ACHN (cell line): ENCODE data around the gene HTR4.
A peak's percentile ranks its signal among the peaks of the same experiment; 100 is the strongest.
"Not testable (repeated sequence)": the region's sequence is repeated elsewhere in the genome, so short reads cannot be mapped to it uniquely, and the experiment has no call there.

Experiments used
- DNase-seq: peaks from one replicate; pipeline ENCODE4 v3.0.0-alpha.2; 2015
- in situ Hi-C: cut with HindIII; loops from 2 replicates; pipeline ENCODE4 v1.10.0; 2017; ENCODE audit warnings: low sequenced_read_pairs, low pct_ligation_motif_present, low pct_unique_long_range_greater_than_20kb

Gene HTR4

GRCh38 chr5:148497757-148498156 is 156.6 kb downstream of the HTR4 start:
- in situ Hi-C loops = no loop called here
- DNase-seq = no peak

GRCh38 chr5:148492351-148492750 is 162.0 kb downstream of the HTR4 start:
- in situ Hi-C loops = no loop called here
- no peak for DNase-seq

DNA sequence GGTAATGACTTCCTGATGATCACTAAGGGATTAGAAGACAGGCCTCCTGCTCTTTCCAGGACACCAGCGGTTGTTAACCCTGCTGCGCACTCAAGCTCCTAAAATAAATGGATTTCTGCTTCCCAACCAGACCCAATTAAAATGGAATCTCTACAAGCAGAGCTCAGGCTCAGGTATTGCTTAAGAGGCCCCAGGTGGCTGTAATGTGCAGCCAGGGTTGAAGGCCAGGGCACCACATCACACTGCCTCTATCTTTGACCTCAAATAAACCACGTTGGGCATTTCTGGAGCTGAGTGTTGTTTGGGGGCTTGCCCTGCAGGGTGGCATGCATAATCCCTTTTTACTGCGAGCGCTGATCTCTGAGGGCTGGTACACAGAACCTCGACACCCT is 162.5 kb downstream of the HTR4 start:
- in situ Hi-C loops = no loop called here
- DNase-seq = no peak

DNA sequence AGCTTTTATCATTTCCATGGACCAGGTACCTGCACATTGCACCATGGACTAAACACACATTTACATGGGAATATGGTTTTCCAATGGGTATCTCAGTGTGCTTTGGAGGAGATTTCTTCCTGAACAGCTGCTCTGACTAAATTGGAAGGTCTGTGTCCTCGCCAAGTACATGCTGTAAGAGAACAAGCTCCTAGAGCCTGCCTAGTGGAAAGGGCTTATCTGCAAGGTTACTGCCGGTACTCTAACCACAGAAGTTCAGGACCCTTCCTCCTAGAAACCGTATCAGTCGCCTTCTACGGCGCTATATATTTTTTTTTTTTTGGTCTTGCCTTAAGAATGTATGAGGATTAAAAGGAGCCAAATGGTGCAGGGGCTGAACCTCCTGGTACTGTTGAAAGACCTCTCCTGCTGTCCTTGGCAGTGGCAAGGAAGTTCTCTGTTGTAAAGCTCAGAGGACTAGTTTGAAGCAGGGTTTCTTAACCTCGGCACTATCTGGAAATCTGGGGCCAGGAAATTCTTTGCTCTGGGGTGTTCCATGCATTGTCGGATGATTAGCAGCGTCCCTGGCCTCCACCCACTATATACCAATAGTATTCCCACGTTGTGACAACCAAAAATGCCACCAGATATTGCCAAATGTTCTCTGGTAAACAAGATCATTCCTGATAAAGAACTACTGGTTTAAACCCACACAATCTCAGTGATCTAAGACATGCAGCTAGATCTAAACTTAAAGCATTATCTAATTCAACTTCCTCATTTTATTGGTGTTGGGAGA is 163.1 kb downstream of the HTR4 start:
- no peak for DNase-seq
- in situ Hi-C loops = no loop called here

DNA sequence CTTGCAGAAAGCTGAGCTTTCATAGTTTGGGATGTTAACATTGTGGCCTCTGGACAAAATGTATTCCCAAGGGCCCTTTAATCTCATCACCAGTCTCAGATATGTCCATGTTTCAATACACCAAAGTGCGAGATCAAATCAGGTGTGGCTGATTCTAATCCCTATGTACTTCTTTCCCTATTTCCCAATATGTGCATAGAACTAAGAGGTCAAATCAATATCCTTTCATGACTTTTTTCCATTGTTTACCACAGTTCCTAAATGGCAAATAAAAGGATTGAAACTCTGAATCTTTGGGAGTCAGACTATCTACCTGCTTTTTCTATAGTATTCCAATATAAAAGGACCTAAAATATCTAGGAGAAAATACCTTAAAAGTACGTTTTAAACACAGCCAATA is 165.6 kb downstream of the HTR4 start:
- DNase-seq = no peak
- in situ Hi-C loops = no loop called here

DNA sequence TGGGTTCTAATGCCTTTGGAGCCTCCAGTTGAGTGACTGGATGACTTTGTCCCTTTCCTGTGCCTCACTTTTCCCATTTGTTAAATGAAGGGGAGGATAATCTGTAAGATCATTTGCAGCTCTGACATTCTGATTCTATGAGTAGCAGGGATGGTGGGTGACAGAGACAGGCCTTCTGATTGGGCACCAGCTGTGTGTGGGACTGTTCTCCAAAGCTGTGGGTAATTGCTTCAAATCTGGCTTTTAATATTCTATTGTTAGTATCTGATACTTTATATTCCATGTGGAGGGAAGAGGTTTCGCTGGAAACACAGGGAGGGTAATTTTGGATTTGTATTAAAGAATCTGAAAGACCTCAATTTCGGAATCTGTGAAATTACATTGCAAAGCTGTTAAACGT is 167.9 kb downstream of the HTR4 start:
- in situ Hi-C loops = no loop called here
- DNase-seq = no peak

GRCh38 chr5:148484651-148485050 is 169.7 kb downstream of the HTR4 start:
- no peak for DNase-seq
- in situ Hi-C loops = no loop called here

DNA sequence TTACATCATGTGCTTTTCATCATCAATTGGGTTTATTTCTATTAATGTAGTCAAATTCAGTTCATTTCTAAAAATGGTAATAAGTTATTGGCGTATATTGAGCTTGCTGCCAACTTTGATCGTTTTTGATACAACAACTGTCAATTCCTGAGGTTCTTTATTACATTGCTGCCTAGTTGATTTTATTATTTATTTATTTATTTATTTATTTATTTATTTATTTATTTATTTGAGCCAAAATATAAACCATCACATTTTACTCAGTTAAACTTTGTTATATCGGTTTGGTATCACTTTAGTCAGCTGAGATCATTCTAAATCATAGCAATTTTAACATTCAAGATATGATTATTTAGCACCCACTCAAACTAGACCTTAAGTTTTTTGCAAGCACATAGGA is 170.6 kb downstream of the HTR4 start:
- no peak for DNase-seq
- in situ Hi-C loops = no loop called here

DNA sequence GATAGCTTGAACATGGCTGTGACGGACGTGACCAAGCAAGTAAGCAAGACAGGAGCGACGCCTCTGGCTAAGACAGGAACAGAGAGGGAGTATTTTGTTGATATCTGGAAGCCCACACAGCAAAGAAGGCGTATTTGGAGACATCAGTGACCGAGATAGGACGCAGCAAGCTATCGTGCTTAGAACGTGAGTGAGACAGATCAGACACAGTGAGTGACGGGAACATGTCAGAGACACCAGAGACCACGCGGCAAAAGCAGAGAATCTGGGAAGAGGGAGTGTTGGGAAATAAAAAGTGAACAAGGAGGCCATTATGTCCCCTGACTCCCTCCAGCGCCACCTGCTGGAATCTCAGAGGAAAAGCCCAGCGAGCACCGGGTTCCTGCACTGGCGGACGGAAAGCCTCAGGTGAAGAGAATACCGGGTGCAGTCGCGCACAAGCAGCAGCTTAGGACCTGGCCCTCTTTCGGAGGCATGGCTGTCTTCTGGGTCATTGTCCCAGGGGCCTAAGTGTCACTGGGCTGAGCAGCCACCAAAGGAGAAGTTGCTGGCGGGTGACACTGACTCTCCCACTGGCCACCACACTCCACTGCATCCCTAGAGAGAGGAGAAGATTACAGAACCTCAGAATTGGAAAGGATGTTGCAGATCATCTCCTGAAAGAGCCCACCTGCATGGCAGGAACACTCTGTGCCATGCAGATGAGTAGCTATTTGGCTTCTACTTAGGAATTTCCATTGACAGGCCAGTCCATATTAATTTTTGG is 171.4 kb downstream of the HTR4 start:
- DNase-seq = peak; percentile 19
- in situ Hi-C loops = no loop called here

- no peak for DNase-seq
- in situ Hi-C loops = no loop called here
Measured at GRCh38 chr5:148482196-148482595, 172.1 kb downstream of the HTR4 start.

DNA sequence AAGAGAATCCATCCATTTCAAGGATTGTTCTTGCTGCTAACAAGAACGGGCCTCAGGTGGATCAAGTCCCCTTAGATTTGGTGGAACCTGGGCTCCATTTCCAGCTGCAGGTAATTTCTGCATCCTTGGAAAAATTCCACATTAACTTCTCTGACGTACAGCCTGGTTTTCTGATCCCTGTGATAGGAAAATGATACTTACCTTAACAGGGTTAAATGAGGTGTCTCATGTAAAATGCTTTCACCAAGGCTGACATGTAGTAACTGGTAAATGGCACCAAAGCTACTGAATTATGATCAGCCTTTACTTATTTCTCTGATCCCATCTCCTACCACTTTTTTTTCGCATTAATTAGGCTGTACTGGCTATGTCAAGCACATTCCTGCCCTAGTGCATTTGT is 176.9 kb downstream of the HTR4 start:
- in situ Hi-C loops = no loop called here
- no peak for DNase-seq

DNA sequence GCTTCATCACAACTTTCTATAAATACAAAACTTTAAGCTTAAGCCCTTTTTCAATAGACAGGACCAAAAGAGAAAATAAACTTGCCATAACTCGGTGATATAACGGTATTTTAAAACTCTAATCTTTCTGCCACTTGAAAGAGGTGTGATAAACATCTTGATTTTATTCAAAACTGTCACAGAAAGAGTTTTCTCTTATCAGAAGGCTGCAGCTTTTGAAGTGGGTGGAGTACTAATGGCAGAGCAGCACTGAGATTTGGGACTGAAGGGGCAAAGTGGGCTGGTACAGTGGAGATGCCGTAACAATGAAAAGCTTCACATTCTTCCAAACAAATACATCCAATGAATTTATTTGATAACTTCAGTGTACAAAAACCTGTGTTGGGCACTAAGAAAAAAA is 178.0 kb downstream of the HTR4 start:
- DNase-seq = no peak
- in situ Hi-C loops = no loop called here

DNA sequence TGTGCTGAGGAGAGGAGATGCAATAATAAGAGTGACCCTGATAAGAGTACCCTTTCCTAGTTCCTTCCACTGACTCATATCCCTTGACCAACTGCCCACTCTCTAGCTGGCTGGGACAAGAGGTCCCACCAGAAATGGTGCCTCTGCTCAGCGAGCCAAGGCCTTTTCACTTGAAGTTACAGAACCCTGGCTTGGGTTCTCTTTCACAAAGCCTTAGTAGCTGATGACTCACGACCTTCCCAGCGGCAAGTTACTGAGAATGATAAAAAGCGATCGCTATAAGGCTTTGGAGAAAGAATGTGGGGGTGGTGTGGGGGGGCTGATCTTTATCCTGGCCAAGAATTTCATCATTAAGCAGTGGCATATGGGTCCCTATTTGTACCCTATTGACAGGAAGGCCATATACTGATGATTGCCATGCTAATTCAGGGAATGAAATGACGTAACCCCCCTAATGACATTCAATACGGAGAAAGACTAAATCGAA is 180.3 kb downstream of the HTR4 start:
- in situ Hi-C loops = no loop called here
- no peak for DNase-seq

DNA sequence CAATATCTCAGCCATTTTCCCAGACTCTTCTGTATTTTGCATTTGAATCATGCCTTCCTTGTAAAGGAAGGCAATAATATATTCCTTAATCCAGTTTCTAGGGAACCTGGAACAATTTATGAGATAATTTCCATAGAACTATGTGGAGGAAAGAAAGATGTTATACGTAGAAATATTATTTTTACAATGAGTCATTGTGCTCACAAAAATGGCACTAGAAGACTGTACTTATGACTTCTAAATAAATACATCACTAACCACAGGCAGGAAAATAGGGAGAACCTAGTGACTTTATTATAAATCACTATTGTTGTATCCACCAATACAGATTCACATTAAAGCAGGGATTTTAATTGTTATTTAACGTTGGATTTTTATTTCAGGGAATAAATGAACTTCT is 182.9 kb downstream of the HTR4 start:
- no peak for DNase-seq
- in situ Hi-C loops = no loop called here

GRCh38 chr5:148469501-148469935 is 184.8 kb downstream of the HTR4 start:
- DNase-seq = no peak
- in situ Hi-C loops = no loop called here

- DNase-seq, in situ Hi-C loops: not testable (repeated sequence)
Measured at GRCh38 chr5:148468746-148469145, 185.6 kb downstream of the HTR4 start.

- DNase-seq = no peak
- in situ Hi-C loops = no loop called here
Measured at GRCh38 chr5:148467958-148468357, 186.4 kb downstream of the HTR4 start.

DNA sequence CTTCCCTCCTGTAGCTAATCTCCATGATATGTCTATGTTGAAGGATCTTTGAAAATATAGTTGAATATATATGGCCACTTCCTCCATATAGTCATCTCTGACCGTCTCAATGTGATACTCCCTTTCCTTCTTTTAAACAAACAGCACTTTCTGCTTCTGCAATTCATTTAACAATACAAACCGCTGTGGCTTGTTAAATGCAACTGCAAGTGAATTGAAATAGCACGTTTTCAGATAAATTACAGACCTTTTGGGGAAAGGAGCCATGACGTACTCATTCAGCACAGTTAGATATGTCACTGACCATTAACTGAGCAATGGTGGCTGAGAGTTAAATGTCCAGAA is 188.1 kb downstream of the HTR4 start:
- DNase-seq = no peak
- in situ Hi-C loops = no loop called here

- DNase-seq = no peak
- in situ Hi-C loops = no loop called here
Measured at GRCh38 chr5:148465381-148466235, 188.7 kb downstream of the HTR4 start.
